H7 (cell line): ENCODE results near the gene NAB1. TPM values are rescaled to one million over a fixed set of nuclear protein-coding genes. Genes with fewer than 3 reads are reported as not detected.
"Not testable (repeated sequence)": the region's sequence is repeated elsewhere in the genome, so short reads cannot be mapped to it uniquely, and the experiment has no call there.

Experiments
- DNase-seq: peaks from one replicate; pipeline ENCODE4 v3.0.0; 2012
- H3K27me3 ChIP-seq: 2 replicates; pipeline ENCODE4 v1.6.0; 2011; ENCODE audit warnings: mild to moderate bottlenecking, low read length; ENCODE audit not compliant: control insufficient read depth, insufficient read depth
- H3K36me3 ChIP-seq: replicated peaks from 2 replicates; pipeline ENCODE4 v1.5.1; 2011; ENCODE audit warnings: low read length; ENCODE audit not compliant: control insufficient read depth, insufficient read depth
- H3K4me3 ChIP-seq: 2 replicates; pipeline ENCODE4 v1.5.1; 2011; ENCODE audit warnings: low read depth, mild to moderate bottlenecking, control low read depth, low read length, moderate library complexity; ENCODE audit not compliant: insufficient read depth
- total RNA-seq: library from RNA; depleted of rRNA; stranded (reverse); fragments of >200 nt; shearing (Covaris generic); gene quantifications from 2 replicates; pipeline ENCODE4 v1.2.3, GENCODE V29; 2014

Gene NAB1
- total RNA-seq, 1 experiment from 2014 or later = 25.4 TPM

GRCh38 chr2:190705280-190705679, 56.4 kb downstream of the NAB1 start:
- no peaks in the 10 kb centered on the region for H3K27me3 ChIP-seq

GRCh38 chr2:190707726-190708125, 58.8 kb downstream of the NAB1 start:
- no peak for DNase-seq
- Histone ChIP-seq H3K27me3 (no peaks in the 10 kb centered on the region), H3K36me3 (no peaks in the 10 kb centered on the region), H3K4me3 (no peak overlapping the region)

More at GRCh38 chr2:190705280-190705679, 56.4 kb downstream of the NAB1 start:
- DNase-seq = no peak
- no peak overlapping the region for H3K4me3 ChIP-seq
- no peaks in the 10 kb centered on the region for H3K36me3 ChIP-seq

GRCh38 chr2:190708650-190709049, 59.8 kb downstream of the NAB1 start:
- not testable (repeated sequence) for H3K27me3 ChIP-seq, H3K4me3 ChIP-seq, H3K36me3 ChIP-seq, DNase-seq

GRCh38 chr2:190711069-190711468, 62.2 kb downstream of the NAB1 start:
- Histone ChIP-seq H3K27me3 (no peaks in the 10 kb centered on the region), H3K36me3 (no peaks in the 10 kb centered on the region), H3K4me3 (no peak overlapping the region)
- DNase-seq = no peak

- no peaks in the 10 kb centered on the region for H3K27me3 ChIP-seq
- no peak for DNase-seq
- no peaks in the 10 kb centered on the region for H3K36me3 ChIP-seq
- no peak overlapping the region for H3K4me3 ChIP-seq
Measured at GRCh38 chr2:190713471-190713870, 64.6 kb downstream of the NAB1 start.

- Histone ChIP-seq H3K36me3 (no peaks in the 10 kb centered on the region), H3K27me3 (no peaks in the 10 kb centered on the region), H3K4me3 (no peak overlapping the region)
- DNase-seq = no peak
Measured at GRCh38 chr2:190714958-190715357, 66.1 kb downstream of the NAB1 start.

GRCh38 chr2:190716176-190716807, 67.4 kb downstream of the NAB1 start:
- DNase-seq = no peak
- no peak overlapping the region for H3K4me3 ChIP-seq
- no peaks in the 10 kb centered on the region for H3K27me3 ChIP-seq
- no peaks in the 10 kb centered on the region for H3K36me3 ChIP-seq

- H3K4me3 ChIP-seq = no peak overlapping the region
- H3K27me3 ChIP-seq = no peaks in the 10 kb centered on the region
- no peaks in the 10 kb centered on the region for H3K36me3 ChIP-seq
- no peak for DNase-seq
Measured at GRCh38 chr2:190717306-190717705, 68.4 kb downstream of the NAB1 start.

GRCh38 chr2:190717764-190718651, 69.1 kb downstream of the NAB1 start:
- no peak overlapping the region for H3K4me3 ChIP-seq
- H3K27me3 ChIP-seq = no peaks in the 10 kb centered on the region
- no peaks in the 10 kb centered on the region for H3K36me3 ChIP-seq
- DNase-seq = no peak

GRCh38 chr2:190718652-190719526, 70.0 kb downstream of the NAB1 start:
- H3K27me3 ChIP-seq = no peaks in the 10 kb centered on the region
- no peak overlapping the region for H3K4me3 ChIP-seq
- peak; percentile 20 for DNase-seq
- H3K36me3 ChIP-seq = no peaks in the 10 kb centered on the region

GRCh38 chr2:190720276-190720675, 71.4 kb downstream of the NAB1 start:
- H3K36me3 ChIP-seq = no peaks in the 10 kb centered on the region
- no peaks in the 10 kb centered on the region for H3K27me3 ChIP-seq
- DNase-seq = no peak
- no peak overlapping the region for H3K4me3 ChIP-seq

- no peak overlapping the region for H3K4me3 ChIP-seq
- DNase-seq = no peak
- no peaks in the 10 kb centered on the region for H3K36me3 ChIP-seq
- no peaks in the 10 kb centered on the region for H3K27me3 ChIP-seq
Measured at GRCh38 chr2:190720691-190721090, 71.8 kb downstream of the NAB1 start.

GRCh38 chr2:190722061-190722759, 73.3 kb downstream of the NAB1 start:
- no peak for DNase-seq
- Histone ChIP-seq H3K36me3 (no peaks in the 10 kb centered on the region), H3K4me3 (no peak overlapping the region), H3K27me3 (no peaks in the 10 kb centered on the region)

GRCh38 chr2:190722835-190723234, 74.0 kb downstream of the NAB1 start:
- DNase-seq = no peak
- Histone ChIP-seq H3K27me3 (no peaks in the 10 kb centered on the region), H3K4me3 (no peak overlapping the region), H3K36me3 (no peaks in the 10 kb centered on the region)
